Neural crest cell (in vitro differentiated cells): ENCODE data around the gene PFDN5. TPM values are rescaled to one million over a fixed set of nuclear protein-coding genes. Genes with fewer than 3 reads are reported as not detected.

Experiments used
- DNase-seq: peaks from one replicate; pipeline ENCODE4 v3.0.0; 2021; ENCODE audit warnings: low read depth, mixed read lengths, low spot score
- H3K27ac Mint-ChIP-seq: one replicate; pipeline ENCODE4 v1.8.0; 2021; ENCODE audit warnings: mild to moderate bottlenecking, mixed read lengths; ENCODE audit not compliant: unreplicated experiment
- H3K27me3 Mint-ChIP-seq: 2 replicates; pipeline ENCODE4 v1.8.0; 2021; ENCODE audit warnings: low read depth, mild to moderate bottlenecking, mixed read lengths
- H3K36me3 Mint-ChIP-seq: 2 replicates; pipeline ENCODE4 v1.8.0; 2021; ENCODE audit warnings: low read depth, mild to moderate bottlenecking, mixed read lengths
- H3K4me1 Mint-ChIP-seq: 2 replicates; pipeline ENCODE4 v1.8.0; 2021; ENCODE audit warnings: mixed read lengths
- H3K4me3 Mint-ChIP-seq: one replicate; pipeline ENCODE4 v1.8.0; 2021; ENCODE audit warnings: mild to moderate bottlenecking, mixed read lengths
- H3K9me3 Mint-ChIP-seq: 2 replicates; pipeline ENCODE4 v1.8.0; 2021; ENCODE audit warnings: mixed read lengths
- total RNA-seq: library from RNA; stranded (reverse); gene quantifications from 2 replicates; pipeline ENCODE4 v1.2.1, GENCODE V29; 2021
- TF ChIP-seq, protein P1 (sequence below): fragments of 200-600 bp; sonication (generic); conservative IDR thresholded peaks from 2 replicates; pipeline ENCODE4 v1.5.0; 2021; ENCODE audit warnings: antibody characterized with exemption, mild to moderate bottlenecking

The PFDN5 gene
- total RNA-seq, 1 donor from 2014 or later = 326 TPM

DNA sequence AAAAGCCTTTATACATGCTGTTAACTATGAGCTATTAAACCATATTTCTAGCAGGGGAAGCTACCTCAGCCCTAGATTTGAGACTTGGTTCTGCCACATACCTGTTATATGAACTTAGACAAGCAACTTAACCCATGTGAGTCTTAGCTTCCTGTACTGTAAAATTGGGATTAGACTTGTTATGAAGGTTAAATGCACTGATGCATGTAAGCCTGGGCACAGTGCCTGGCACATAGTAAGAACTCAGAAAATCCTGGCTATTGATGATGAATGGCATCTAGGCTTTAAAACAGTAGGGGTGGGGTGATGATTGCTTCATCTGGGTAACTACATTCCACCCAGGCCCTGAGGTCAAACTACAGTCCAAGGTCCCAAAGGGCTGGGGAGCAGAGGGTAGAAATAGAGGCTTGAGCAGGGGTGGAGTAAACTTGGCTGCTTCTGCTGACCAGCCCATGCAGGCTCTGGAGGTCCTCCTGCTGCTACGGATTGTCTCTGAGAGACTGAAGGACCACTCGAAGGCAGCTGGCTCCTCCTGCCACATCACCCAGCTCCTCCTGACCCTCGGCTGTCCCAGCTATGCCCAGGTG lies 16.0 kb upstream of the PFDN5 start:
- H3K4me3 Mint-ChIP-seq = no peak overlapping the region

DNA sequence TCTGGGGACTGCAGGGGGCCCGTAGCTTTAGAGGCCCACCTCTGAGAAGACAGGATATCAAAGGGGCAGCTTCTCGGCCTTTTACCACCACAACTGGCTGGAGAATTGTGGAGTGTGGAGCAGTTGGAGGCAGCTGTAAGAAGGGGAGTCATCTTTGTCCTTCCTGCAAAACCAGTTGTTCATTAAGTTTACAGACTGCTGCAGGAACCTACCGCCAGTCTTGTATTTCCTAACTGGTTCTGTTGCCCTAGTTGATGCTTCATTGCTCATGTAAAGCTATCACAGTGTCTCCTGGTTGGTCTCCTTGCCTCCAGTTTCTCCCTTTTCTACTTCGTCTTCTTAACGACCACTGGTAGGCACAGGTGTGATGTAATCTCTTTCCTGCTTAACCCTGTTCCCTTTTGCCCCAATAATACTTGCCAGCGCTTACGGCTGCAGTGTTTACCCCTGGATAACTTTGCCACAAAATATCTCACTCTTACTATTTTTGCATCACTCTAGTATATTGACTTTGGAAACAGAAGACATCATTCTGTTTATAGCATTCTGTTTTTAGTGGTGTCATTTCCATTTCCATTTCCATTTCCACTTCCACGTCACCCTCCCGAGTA lies 15.3 kb upstream of the PFDN5 start:
- no peak for DNase-seq
- H3K4me1 Mint-ChIP-seq = no peaks in the 10 kb centered on the region
- no peak overlapping the region for H3K4me3 Mint-ChIP-seq
- H3K36me3 Mint-ChIP-seq = peaks cover 11% of the 10 kb centered on the region
- no peaks in the 10 kb centered on the region for H3K27me3 Mint-ChIP-seq
- H3K9me3 Mint-ChIP-seq = no peaks in the 10 kb centered on the region
- peak overlapping the region; percentile 69 for H3K27ac Mint-ChIP-seq
- TF ChIP-seq, protein P1, sequence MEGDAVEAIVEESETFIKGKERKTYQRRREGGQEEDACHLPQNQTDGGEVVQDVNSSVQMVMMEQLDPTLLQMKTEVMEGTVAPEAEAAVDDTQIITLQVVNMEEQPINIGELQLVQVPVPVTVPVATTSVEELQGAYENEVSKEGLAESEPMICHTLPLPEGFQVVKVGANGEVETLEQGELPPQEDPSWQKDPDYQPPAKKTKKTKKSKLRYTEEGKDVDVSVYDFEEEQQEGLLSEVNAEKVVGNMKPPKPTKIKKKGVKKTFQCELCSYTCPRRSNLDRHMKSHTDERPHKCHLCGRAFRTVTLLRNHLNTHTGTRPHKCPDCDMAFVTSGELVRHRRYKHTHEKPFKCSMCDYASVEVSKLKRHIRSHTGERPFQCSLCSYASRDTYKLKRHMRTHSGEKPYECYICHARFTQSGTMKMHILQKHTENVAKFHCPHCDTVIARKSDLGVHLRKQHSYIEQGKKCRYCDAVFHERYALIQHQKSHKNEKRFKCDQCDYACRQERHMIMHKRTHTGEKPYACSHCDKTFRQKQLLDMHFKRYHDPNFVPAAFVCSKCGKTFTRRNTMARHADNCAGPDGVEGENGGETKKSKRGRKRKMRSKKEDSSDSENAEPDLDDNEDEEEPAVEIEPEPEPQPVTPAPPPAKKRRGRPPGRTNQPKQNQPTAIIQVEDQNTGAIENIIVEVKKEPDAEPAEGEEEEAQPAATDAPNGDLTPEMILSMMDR = no peak

More for the DNA sequence above, 16.0 kb upstream of the PFDN5 start:
- H3K27me3 Mint-ChIP-seq = no peaks in the 10 kb centered on the region
- peaks cover 17% of the 10 kb centered on the region for H3K36me3 Mint-ChIP-seq
- no peaks in the 10 kb centered on the region for H3K4me1 Mint-ChIP-seq
- no peak overlapping the region for H3K27ac Mint-ChIP-seq
- no peaks in the 10 kb centered on the region for H3K9me3 Mint-ChIP-seq
- DNase-seq = no peak
- TF ChIP-seq, protein P1 = no peak

DNA sequence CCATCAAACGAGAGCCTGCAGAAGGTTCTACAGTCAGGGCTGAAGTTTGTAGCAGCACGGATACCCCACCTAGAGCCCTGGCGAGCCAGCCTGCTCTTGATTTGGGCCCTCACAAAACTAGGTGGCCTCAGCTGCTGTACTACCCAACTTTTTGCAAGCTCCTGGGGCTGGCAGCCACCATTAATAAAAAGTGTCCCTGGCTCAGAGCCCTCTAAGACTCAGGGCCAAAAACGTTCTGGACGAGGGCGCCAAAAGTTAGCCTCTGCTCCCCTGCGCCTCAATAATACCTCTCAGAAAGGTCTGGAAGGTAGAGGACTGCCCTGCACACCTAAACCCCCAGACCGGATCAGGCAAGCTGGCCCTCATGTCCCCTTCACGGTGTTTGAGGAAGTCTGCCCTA lies 8.9 kb upstream of the PFDN5 start:
- peaks cover 13% of the 10 kb centered on the region for H3K36me3 Mint-ChIP-seq
- TF ChIP-seq, protein P1 = no peak

DNA sequence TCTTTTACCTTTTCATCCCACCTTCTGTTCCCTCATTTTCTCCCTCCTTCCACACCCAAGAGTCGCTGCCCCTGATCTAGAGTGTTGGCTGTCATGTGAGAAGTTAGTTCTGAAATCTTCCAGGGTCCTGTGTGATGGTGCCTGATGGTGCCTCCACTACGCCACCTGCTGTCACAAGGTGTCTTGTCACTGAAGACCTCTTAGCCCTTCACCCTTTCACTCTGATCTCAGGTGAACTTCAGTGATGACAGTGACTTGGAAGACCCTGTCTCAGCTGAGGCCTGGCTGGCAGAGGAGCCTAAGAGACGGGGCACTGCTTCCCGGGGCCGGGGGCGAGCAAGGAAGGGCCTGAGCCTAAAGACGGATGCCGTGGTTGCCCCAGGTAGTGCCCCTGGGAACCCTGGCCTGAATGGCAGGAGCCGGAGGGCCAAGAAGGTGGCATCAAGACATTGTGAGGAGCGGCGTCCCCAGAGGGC lies 7.6 kb upstream of the PFDN5 start:
- TF ChIP-seq, protein P1 = peak; percentile 73
- Mint-ChIP-seq H3K27ac (no peak overlapping the region), H3K36me3 (peaks cover 15% of the 10 kb centered on the region), H3K4me1 (no peaks in the 10 kb centered on the region), H3K9me3 (no peaks in the 10 kb centered on the region), H3K27me3 (no peaks in the 10 kb centered on the region), H3K4me3 (peak overlapping the region; percentile 7)
- peak; percentile 56 for DNase-seq

More for the DNA sequence above, 8.9 kb upstream of the PFDN5 start:
- Mint-ChIP-seq H3K27me3 (no peaks in the 10 kb centered on the region), H3K27ac (no peak overlapping the region), H3K4me1 (no peaks in the 10 kb centered on the region), H3K9me3 (no peaks in the 10 kb centered on the region), H3K4me3 (no peak overlapping the region)
- no peak for DNase-seq

DNA sequence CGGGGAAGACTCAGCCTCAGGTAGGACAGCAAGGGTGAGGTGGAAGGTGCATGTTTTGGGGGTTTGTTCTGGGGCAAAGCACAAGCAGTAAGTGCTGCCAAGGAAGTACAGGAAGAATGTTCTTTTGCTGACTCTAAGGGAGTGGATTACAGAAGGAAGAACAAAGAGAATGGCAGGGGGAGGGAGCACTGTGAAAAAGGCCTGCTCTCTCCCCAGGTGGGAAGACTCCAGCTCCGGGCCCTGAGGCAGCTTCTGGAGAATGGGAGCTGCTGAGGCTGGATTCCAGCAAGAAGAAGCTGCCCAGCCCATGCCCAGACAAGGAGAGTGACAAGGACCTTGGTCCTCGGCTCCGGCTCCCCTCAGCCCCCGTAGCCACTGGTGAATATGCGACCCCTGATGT lies 7.0 kb upstream of the PFDN5 start:
- Mint-ChIP-seq H3K4me1 (no peaks in the 10 kb centered on the region), H3K27ac (no peak overlapping the region), H3K9me3 (no peaks in the 10 kb centered on the region), H3K27me3 (no peaks in the 10 kb centered on the region), H3K4me3 (no peak overlapping the region), H3K36me3 (peaks cover 19% of the 10 kb centered on the region)
- TF ChIP-seq, protein P1 = no peak
- no peak for DNase-seq
